K562 (cell line): Measurements from ENCODE around the gene SLC38A2. TPM values are rescaled to one million over a fixed set of nuclear protein-coding genes. Genes with fewer than 3 reads are reported as not detected.

Experiments used
- ASH1L ChIP-seq: fragments of 450-650 bp; IDR thresholded peaks from 2 replicates; pipeline ENCODE4 v1.6.1; 2018; ENCODE audit warnings: borderline replicate concordance, mild to moderate bottlenecking, low read depth; ENCODE audit not compliant: partially characterized antibody
- C11orf30 ChIP-seq: fragments of 450-650 bp; IDR thresholded peaks from 2 replicates; pipeline ENCODE4 v1.6.1; 2016; ENCODE audit warnings: low read depth, mild to moderate bottlenecking
- E2F3 ChIP-seq: fragments of 250-450 bp; sonication (Bioruptor Pico); IDR thresholded peaks from 2 replicates; pipeline ENCODE4 v1.4.0; 2020; ENCODE audit warnings: mild to moderate bottlenecking
- ELF2 ChIP-seq: fragments of 250-450 bp; sonication (Bioruptor Pico); IDR thresholded peaks from 2 replicates; pipeline ENCODE4 v1.5.0; 2021; ENCODE audit warnings: mild to moderate bottlenecking
- HSF4 ChIP-seq: fragments of 250-450 bp; sonication (Bioruptor Pico); IDR thresholded peaks from 2 replicates; pipeline ENCODE4 v2.1.2; 2022; ENCODE audit warnings: mild to moderate bottlenecking, moderate library complexity, borderline replicate concordance
- KDM2B ChIP-seq: fragments of 250-450 bp; sonication (Bioruptor Pico); IDR thresholded peaks from 2 replicates; pipeline ENCODE4 v1.8.0; 2021; ENCODE audit warnings: mild to moderate bottlenecking, moderate library complexity
- KHSRP ChIP-seq: fragments of 450-650 bp; IDR thresholded peaks from 2 replicates; pipeline ENCODE4 v1.6.1; 2017
- NFATC3 ChIP-seq: fragments of 450-650 bp; IDR thresholded peaks from 2 replicates; pipeline ENCODE4 v1.6.1; 2017; ENCODE audit warnings: mild to moderate bottlenecking
- POLR2B ChIP-seq: fragments of 450-650 bp; IDR thresholded peaks from 2 replicates; pipeline ENCODE4 v1.6.1; 2018; ENCODE audit warnings: low read depth; ENCODE audit not compliant: partially characterized antibody
- POLR2H ChIP-seq: IDR thresholded peaks from 2 replicates; pipeline ENCODE4 v1.6.1; 2016; ENCODE audit warnings: missing genetic modification characterization, low read depth, mild to moderate bottlenecking, control low read depth, missing compliant biosample characterization, moderate library complexity
- SMAD1 ChIP-seq: fragments of 150-350 bp; IDR thresholded peaks from 2 replicates; pipeline ENCODE4 v1.6.1; 2014; ENCODE audit warnings: low read length, low read depth; ENCODE audit not compliant: partially characterized antibody
- TRIM24 ChIP-seq, 2 experiments: fragments of 450-650 bp; IDR thresholded peaks; 2 replicates each; pipeline ENCODE4 v1.6.1; 2016
- ZFPM2 ChIP-seq: fragments of 250-450 bp; sonication (Bioruptor Pico); IDR thresholded peaks from 2 replicates; pipeline ENCODE4 v1.5.1; 2022; ENCODE audit warnings: mild to moderate bottlenecking
- ZKSCAN1 ChIP-seq: fragments of 150-350 bp; IDR thresholded peaks from 2 replicates; pipeline ENCODE4 v1.6.1; 2016; ENCODE audit warnings: low read depth, low read length
- ZNF77 ChIP-seq: fragments of 250-450 bp; sonication (Bioruptor Pico); IDR thresholded peaks from 2 replicates; pipeline ENCODE4 v1.5.0; 2020
- polyA plus RNA-seq, 8 experiments: library from polyadenylated mRNA; depleted of rRNA in 4 of 8; stranded (reverse) in 5 of 8; unstranded in 3 of 8; fragments of >200 nt; fragmentation: Nextera tagmentation in 2 of 8; fragmentation: Illumina TruSeq in 1 of 8; extraction: Ambion mirVana in 2 of 8; extraction: Trizol in 1 of 8; gene quantifications; 2 replicates each; pipeline versions ENCODE4 v1.2.1 to v1.2.3, GENCODE V29; 2011 to 2014; ENCODE audit warnings: inconsistent platforms in 1 of 8, missing spikeins in 1 of 8
- total RNA-seq, 7 experiments: library from RNA; depleted of rRNA in 6 of 7; stranded (reverse); fragments of >200 nt in 6 of 7; fragmentation: Illumina TruSeq in 2 of 7; extraction: Trizol in 2 of 7; gene quantifications; 2 replicates each; pipeline versions ENCODE4 v1.2.1 to v1.2.3, GENCODE V29; 2011 to 2021; ENCODE audit warnings: low replicate concordance in 1 of 7
- TF ChIP-seq, protein P1 (sequence below), 2 experiments: fragments of 450-650 bp; IDR thresholded peaks; 2 replicates each; pipeline ENCODE4 v1.6.1; 2016
- TF ChIP-seq, protein P2 (sequence below): fragments of 250-450 bp; sonication (Bioruptor Pico); IDR thresholded peaks from 2 replicates; pipeline ENCODE4 v1.4.0; 2020
- TF ChIP-seq, protein P3 (sequence below): fragments of 250-450 bp; sonication (Bioruptor Pico); IDR thresholded peaks from 2 replicates; pipeline ENCODE4 v1.5.0; 2021; ENCODE audit warnings: mild to moderate bottlenecking, moderate library complexity

Gene SLC38A2
- total and polyA plus RNA-seq, 9 of the 15 experiments (the other 6 are each of a cell fraction or from before 2014, with no cell fraction given) = 98.7 to 292 (median 143) TPM

DNA sequence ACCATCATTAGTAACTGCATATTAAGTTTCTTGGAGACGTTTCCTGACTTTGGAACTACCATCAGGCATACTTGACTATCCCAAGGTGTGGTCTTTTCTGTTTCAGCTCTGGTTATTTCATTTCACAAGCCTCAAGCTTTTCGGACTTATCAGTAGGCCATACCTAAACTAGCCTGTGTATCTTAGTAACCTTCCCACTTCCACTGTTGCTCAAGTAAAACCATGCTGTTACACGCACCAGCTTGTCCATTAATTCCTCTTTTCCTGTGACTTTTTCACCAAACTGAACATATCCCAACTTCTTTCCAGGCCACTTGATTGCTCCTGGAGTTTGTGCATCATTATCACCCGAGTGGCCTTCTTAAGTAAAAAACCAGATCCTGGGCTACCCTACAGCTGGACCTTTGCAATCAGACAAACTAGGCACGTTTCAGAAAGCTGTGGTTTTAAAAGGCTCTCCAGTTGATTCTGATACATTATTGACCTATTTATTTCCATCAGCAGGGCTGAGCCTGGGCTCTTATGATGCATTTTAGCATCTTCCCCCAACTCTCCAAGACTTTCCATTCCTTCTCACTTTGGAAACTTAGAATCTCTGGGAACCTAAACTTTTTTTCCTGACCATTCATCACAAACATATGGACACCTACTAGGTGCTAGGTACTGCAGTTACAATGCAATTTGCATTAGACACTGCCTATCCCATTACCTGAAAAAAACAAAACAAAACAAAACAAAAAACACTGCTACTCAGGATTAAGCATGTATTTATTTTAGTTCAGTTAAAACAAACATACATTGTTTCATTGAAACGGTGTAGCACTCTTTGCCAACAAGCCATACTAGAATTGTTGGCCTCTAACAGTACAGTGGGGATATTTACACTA is 14.9 kb downstream of the SLC38A2 start (continued):
- peak; percentile 90; the same call in 1 of the 2 replicates for TF ChIP-seq ZFPM2 (CRISPR knock-in tag)
- TF ChIP-seq SMAD1 = peak; percentile 57
- no peak for TF ChIP-seq HSF4
- TF ChIP-seq, protein P1, sequence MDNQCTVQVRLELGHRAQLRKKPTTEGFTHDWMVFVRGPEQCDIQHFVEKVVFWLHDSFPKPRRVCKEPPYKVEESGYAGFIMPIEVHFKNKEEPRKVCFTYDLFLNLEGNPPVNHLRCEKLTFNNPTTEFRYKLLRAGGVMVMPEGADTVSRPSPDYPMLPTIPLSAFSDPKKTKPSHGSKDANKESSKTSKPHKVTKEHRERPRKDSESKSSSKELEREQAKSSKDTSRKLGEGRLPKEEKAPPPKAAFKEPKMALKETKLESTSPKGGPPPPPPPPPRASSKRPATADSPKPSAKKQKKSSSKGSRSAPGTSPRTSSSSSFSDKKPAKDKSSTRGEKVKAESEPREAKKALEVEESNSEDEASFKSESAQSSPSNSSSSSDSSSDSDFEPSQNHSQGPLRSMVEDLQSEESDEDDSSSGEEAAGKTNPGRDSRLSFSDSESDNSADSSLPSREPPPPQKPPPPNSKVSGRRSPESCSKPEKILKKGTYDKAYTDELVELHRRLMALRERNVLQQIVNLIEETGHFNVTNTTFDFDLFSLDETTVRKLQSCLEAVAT (IDR thresholded peaks at IDR 0.05) = no peak
- no peak for TF ChIP-seq C11orf30
- no peak for TF ChIP-seq ASH1L
- peak; percentile 80; the same call in 1 of the 2 replicates for TF ChIP-seq POLR2H (tag)
- TF ChIP-seq E2F3 (CRISPR knock-in tag) = no peak
- peak; percentile 24; the same call in 1 of the 2 replicates for TF ChIP-seq ZNF77 (CRISPR knock-in tag)
- TF ChIP-seq, protein P2, sequence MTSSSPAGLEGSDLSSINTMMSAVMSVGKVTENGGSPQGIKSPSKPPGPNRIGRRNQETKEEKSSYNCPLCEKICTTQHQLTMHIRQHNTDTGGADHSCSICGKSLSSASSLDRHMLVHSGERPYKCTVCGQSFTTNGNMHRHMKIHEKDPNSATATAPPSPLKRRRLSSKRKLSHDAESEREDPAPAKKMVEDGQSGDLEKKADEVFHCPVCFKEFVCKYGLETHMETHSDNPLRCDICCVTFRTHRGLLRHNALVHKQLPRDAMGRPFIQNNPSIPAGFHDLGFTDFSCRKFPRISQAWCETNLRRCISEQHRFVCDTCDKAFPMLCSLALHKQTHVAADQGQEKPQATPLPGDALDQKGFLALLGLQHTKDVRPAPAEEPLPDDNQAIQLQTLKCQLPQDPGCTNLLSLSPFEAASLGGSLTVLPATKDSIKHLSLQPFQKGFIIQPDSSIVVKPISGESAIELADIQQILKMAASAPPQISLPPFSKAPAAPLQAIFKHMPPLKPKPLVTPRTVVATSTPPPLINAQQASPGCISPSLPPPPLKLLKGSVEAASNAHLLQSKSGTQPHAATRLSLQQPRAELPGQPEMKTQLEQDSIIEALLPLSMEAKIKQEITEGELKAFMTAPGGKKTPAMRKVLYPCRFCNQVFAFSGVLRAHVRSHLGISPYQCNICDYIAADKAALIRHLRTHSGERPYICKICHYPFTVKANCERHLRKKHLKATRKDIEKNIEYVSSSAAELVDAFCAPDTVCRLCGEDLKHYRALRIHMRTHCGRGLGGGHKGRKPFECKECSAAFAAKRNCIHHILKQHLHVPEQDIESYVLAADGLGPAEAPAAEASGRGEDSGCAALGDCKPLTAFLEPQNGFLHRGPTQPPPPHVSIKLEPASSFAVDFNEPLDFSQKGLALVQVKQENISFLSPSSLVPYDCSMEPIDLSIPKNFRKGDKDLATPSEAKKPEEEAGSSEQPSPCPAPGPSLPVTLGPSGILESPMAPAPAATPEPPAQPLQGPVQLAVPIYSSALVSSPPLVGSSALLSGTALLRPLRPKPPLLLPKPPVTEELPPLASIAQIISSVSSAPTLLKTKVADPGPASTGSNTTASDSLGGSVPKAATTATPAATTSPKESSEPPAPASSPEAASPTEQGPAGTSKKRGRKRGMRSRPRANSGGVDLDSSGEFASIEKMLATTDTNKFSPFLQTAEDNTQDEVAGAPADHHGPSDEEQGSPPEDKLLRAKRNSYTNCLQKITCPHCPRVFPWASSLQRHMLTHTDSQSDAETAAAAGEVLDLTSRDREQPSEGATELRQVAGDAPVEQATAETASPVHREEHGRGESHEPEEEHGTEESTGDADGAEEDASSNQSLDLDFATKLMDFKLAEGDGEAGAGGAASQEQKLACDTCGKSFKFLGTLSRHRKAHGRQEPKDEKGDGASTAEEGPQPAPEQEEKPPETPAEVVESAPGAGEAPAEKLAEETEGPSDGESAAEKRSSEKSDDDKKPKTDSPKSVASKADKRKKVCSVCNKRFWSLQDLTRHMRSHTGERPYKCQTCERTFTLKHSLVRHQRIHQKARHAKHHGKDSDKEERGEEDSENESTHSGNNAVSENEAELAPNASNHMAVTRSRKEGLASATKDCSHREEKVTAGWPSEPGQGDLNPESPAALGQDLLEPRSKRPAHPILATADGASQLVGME (CRISPR knock-in tag) = 0 out of 2 replicates have a peak, but pooled peaks have one; percentile 25
- no peak for TF ChIP-seq KDM2B (CRISPR knock-in tag)
- peak; percentile 95 for TF ChIP-seq ZKSCAN1
- TF ChIP-seq, protein P3, sequence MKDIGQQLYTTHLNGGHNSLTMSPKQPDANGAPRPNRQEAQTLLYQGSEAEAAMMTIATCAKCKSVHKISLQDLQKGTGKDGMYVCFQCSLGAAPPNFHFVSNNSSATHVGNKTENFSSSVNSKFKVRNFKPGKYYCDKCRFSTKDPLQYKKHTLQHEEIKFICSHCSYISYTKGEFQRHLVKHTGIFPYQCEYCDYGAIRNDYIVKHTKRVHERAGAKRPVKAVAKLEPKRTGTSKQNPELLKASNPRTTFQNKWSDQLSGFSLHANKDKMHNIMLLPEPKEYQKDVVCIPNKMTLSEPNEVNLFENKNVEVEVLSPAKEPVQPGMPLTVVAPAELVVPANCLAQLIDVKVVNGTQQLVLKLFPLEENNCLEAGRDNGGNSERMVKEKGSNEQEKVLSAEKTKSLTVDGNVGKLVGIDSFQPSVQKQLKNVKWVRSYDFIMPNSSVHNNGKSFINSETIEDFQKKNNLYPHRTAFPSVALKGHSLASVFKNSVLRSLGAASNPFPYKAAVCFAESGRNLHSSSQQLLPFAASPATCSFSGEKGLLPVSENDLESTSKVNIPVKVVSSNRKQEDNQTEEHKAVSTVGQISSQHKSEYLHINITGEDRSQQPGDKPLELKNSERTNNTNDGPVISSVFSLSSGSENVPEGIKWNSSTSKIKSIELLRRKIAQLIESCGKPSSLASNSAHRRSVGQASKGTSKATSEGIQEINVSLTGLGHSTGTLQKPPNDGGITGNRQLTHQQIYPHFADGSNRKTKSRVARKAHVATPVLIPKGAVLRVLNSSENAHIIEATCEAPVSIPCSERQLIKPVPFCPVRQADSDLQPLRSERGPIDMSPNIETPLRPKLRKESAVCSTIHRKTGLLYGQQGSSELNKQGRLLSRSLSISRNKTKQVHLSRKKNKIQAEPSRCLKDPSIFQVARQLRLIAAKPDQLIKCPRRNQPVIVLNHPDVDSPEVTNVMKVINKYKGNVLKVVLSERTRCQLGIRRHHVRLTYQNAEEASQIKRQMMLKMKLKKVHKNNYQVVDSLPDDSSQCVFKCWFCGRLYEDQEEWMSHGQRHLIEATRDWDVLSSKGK (CRISPR knock-in tag) = peak; percentile 30; the same call in 1 of the 2 replicates
- no peak for TF ChIP-seq TRIM24 (IDR thresholded peaks at IDR 0.05)
- peak; percentile 79 for TF ChIP-seq POLR2B
- peak; percentile 48; the same call in 1 of the 2 replicates for TF ChIP-seq NFATC3
- TF ChIP-seq ELF2 = 0 out of 2 replicates have a peak, but pooled peaks have one; percentile 11
- peak; percentile 64 for TF ChIP-seq KHSRP
